ENCODE results near the gene ORC1. TPM values are rescaled to one million over a fixed set of nuclear protein-coding genes. Genes with fewer than 3 reads are reported as not detected.

Gene ORC1
- polyA plus RNA-seq, 5 donors: 5.2 to 8.2 (median 7.9) TPM

DNA sequence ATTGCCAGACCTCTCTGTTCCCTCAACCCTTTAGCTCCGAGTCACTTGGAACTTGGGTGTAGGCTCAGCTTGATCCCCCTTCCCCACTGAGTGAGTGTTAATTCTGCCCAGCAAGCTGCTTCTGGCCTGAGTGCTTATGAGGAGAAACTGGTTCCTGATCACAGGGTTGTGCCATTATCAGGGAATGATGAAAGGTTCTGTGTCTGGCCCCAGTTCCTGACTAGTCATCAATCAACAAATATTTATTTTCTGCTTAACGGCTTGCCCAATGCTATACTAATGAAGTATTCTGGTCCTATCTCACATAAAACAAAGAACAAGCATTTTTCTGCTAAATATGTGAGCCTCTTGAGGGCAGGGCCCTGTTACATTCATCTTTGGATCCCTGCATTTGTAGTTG is 59.0 kb downstream of the ORC1 start:
- no peak for DNase-seq

DNA sequence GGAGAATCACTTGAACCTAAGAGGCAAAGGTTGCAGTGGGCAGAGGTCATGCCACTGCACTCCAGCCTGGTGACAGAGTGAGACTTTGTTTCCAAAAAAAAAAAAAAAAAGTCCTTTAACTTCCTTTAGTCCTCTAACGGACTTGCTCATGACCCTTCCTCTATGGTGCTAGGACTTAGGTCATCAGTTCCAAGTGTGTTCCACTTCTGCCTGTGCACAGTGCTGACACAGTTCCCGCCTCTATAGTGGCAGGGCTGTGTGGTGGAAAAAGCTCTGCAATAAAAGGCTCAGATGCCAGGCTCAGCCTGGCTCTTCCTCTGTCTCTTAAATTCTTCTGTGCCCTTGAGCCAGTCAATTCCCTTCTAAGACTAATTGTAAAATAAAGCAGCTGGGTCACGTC is 60.2 kb downstream of the ORC1 start:
- no peak for DNase-seq

- DNase-seq: no peak
These were observed 62.5 kb downstream of the ORC1 start for GRCh38 chr1:52341655-52342260.

DNA sequence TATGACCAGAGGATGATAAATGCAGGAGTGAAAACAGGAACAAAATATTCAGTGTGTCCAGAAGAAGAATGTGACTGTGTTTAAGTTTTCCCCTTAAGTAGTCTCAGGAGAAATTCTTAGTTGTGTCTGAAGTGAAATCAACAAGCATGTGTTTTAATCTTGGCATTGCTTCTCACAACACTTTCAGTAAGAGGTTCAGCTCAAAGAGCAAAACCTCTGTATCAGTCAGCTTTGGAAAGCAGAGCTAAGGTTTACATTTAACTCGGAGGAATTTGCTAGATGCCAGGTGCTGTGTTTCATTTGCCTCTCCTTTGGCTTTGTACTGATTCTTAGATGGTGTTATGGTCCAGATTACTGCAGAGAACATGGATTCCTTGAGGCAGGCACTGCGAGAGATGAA is 66.8 kb downstream of the ORC1 start:
- no peak for DNase-seq

- DNase-seq: no peak
These were observed 69.2 kb downstream of the ORC1 start for GRCh38 chr1:52334906-52335528.

DNA sequence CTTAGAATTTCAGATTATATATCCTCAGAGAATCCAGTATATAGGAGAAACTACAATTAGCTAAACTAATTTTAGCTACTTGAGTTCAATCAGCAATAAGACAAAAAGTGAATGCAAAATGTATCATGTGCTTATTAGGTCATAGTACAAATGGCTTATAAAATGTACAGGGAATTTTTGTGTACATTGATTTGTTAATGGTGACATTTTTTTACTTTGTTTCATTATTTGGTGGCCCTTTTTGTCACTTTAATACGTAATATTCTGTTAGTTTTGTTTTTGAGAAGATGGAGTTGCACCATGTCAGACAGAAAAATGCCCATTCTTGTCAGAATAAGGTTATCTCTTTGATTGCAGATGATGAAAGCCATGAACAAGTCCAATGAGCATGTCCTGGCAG is 71.8 kb downstream of the ORC1 start:
- no peak for DNase-seq

- DNase-seq: no peak
These were observed 75.6 kb downstream of the ORC1 start for GRCh38 chr1:52328615-52329014.

- DNase-seq: no peak
These were observed 78.4 kb downstream of the ORC1 start for GRCh38 chr1:52325786-52326185.

GRCh38 chr1:52323731-52324130 is 80.5 kb downstream of the ORC1 start:
- no peak for DNase-seq

Other genes starting within 250 kb of the ORC1 start
- 10 to 100 TPM; 27.6 to 35.6 (median 30.1) TPM for gene CC2D1B, start 38.2 kb downstream of the ORC1 start, polyA plus RNA-seq (ENCODE audit: insufficient read depth in 1 of 5, insufficient read length in 5 of 5, low replicate concordance in 1 of 5)
- gene PRPF38A, start 179 bp upstream of the ORC1 start, polyA plus RNA-seq (ENCODE audit: insufficient read depth in 1 of 5, insufficient read length in 5 of 5, low replicate concordance in 1 of 5): 10 to 100 TPM; 65.9 to 86.6 (median 81.2) TPM
- 100 to 1,000 TPM in 4 of 5 donors, 10 to 100 TPM in 1; 98.5 to 122 (median 116) TPM for gene TUT4, start 148.7 kb upstream of the ORC1 start, polyA plus RNA-seq (ENCODE audit: insufficient read depth in 1 of 5, insufficient read length in 5 of 5, low replicate concordance in 1 of 5)
- 100 to 1,000 TPM in 1 of 5 donors, 10 to 100 TPM in 4; 71.9 to 104 (median 83.7) TPM for gene GPX7, start 197.9 kb upstream of the ORC1 start, polyA plus RNA-seq (ENCODE audit: insufficient read depth in 1 of 5, insufficient read length in 5 of 5, low replicate concordance in 1 of 5)
- 1 to 10 TPM in 2 of 5 donors, under 1 TPM in 3; 0.63 to 1.1 (median 0.76) TPM for gene SHISAL2A, start 228.7 kb upstream of the ORC1 start, polyA plus RNA-seq (ENCODE audit: insufficient read depth in 1 of 5, insufficient read length in 5 of 5, low replicate concordance in 1 of 5)